GM10248 (cell line): ENCODE measurements around the gene AACS.

Experiments
- CTCF ChIA-PET: fragments of 300-600 bp; sonication (Branson Sonifier 250); formaldehyde crosslinking; extraction: SDS; loops from one replicate; lab custom pipeline; 2021; ENCODE audit warnings: antibody characterized with exemption; lab: Yijun Ruan, JAX
- POLR2A ChIA-PET: fragments of 350-650 bp; sonication (Branson Sonifier 250); formaldehyde crosslinking; extraction: SDS; loops from one replicate; lab custom pipeline; 2020; ENCODE audit warnings: antibody characterized with exemption; lab: Yijun Ruan, JAX
- DNase-seq: peaks from one replicate; pipeline ENCODE4 v3.0.0; 2012; ENCODE audit errors: extremely low spot score
- CTCF ChIP-seq: IDR thresholded peaks from 2 replicates; pipeline ENCODE4 v1.5.1; 2012; ENCODE audit warnings: mild to moderate bottlenecking, low read depth; ENCODE audit errors: extremely low read depth, missing control alignments, control extremely low read depth

AACS gene

GRCh38 chr12:125155366-125155765 lies 90.1 kb downstream of the AACS start:
- no peak for TF ChIP-seq CTCF
- DNase-seq: no peak
- ChIA-PET CTCF (interaction anchor here (0.9 to 2.3 kb wide), 2 partner anchors 9 to 13 kb away, joined by 3 to 7 read pairs; no protein-coding TSS in a partner anchor), POLR2A (no interaction called here)

- no peak for DNase-seq
- CTCF ChIA-PET: interaction anchor here (1.2 kb wide), 1 partner anchor 13 kb away, joined by 3 read pairs; no protein-coding TSS in a partner anchor
- POLR2A ChIA-PET: no interaction called here
- TF ChIP-seq CTCF: no peak
These were observed 91.9 kb downstream of the AACS start for GRCh38 chr12:125157177-125157576.

GRCh38 chr12:125159702-125160101 lies 94.5 kb downstream of the AACS start:
- DNase-seq: no peak
- ChIA-PET POLR2A (no interaction called here), CTCF (interaction anchor here (0.9 to 2.5 kb wide), 3 partner anchors 10 to 23 kb away, joined by 3 to 12 read pairs (median 5); no protein-coding TSS in a partner anchor)
- no peak for TF ChIP-seq CTCF

GRCh38 chr12:125160281-125160955 lies 95.2 kb downstream of the AACS start:
- POLR2A ChIA-PET: no interaction called here
- CTCF ChIA-PET: interaction anchor here (1.2 to 2.5 kb wide), 2 partner anchors 13 to 22 kb away, joined by 3 to 12 read pairs; no protein-coding TSS in a partner anchor
- TF ChIP-seq CTCF: no peak
- DNase-seq: no peak

GRCh38 chr12:125161712-125162022 lies 96.4 kb downstream of the AACS start:
- no peak for DNase-seq
- CTCF ChIA-PET: interaction anchor here (0.6 to 1.9 kb wide), 4 partner anchors 10 to 22 kb away, joined by 3 to 6 read pairs (median 4); no protein-coding TSS in a partner anchor
- TF ChIP-seq CTCF: no peak
- POLR2A ChIA-PET: no interaction called here

GRCh38 chr12:125162489-125163028 lies 97.3 kb downstream of the AACS start:
- ChIA-PET POLR2A (no interaction called here), CTCF (interaction anchor here (1.3 to 1.9 kb wide), 4 partner anchors 9 to 21 kb away, joined by 3 to 6 read pairs (median 4); no protein-coding TSS in a partner anchor)
- no peak for TF ChIP-seq CTCF
- no peak for DNase-seq
